ENCODE results near the gene FRMD4A.
A peak's percentile ranks its signal among the peaks of the same experiment; 100 is the strongest.
"Not testable (repeated sequence)": the region's sequence is repeated elsewhere in the genome, so short reads cannot be mapped to it uniquely, and the experiment has no call there.

FRMD4A gene

DNA sequence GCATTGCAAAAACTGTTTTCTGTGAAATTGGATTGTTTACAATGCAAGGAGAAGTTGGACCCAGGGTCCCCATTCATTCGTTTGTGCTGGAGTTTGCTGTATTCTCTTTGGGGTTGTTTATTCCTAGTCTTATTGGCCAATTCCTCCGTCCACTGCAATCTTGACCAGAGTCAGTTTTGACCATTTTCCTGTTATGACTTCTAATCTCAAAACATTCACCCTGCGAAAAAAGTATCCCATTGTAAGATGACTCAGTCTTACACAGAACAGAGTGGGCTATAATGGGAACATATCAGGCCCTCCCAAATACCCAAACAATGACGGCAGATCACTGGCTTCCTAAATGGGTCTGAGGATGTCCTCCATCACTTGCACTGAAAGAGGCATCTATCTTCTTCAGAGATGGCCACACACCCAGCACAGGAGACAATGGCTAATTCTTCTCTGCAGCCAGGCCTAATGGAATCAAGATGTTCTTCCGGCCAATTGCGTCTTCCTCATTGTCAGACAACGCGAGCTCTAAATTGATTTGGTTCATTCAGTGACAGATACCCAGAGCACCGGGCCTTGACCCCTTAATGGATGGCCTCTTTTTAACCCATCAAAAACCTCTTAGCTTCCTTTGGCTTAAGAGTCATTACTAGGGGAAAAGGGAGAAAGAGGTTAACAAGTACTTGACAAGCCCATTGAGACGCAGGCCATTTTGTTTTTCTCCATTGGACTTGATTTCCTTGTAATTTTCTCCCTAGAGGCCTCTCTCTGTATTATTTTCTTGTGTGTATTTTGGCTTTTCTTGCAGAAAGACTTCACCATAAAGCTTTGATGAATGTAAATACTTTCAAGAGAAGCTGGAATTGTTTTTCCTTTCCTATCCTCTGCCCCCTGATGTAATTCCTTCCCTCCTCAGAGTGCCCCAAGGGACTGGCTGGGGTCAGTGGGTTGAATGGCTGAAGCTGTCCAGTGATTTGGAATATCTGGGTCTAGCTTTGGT, 614.3 kb downstream of the FRMD4A start:
- H3K4me3 ChIP-seq (ENCODE audit: control insufficient read depth, low read depth, low read length) = no peak overlapping the region
- peak; percentile 99 for DNase-seq (ENCODE audit: low read depth)
- TF ChIP-seq, protein P1, sequence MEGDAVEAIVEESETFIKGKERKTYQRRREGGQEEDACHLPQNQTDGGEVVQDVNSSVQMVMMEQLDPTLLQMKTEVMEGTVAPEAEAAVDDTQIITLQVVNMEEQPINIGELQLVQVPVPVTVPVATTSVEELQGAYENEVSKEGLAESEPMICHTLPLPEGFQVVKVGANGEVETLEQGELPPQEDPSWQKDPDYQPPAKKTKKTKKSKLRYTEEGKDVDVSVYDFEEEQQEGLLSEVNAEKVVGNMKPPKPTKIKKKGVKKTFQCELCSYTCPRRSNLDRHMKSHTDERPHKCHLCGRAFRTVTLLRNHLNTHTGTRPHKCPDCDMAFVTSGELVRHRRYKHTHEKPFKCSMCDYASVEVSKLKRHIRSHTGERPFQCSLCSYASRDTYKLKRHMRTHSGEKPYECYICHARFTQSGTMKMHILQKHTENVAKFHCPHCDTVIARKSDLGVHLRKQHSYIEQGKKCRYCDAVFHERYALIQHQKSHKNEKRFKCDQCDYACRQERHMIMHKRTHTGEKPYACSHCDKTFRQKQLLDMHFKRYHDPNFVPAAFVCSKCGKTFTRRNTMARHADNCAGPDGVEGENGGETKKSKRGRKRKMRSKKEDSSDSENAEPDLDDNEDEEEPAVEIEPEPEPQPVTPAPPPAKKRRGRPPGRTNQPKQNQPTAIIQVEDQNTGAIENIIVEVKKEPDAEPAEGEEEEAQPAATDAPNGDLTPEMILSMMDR (conservative IDR thresholded peaks at IDR 0.05; ENCODE audit: control insufficient read depth, insufficient read depth, low read depth, low read length) = no peak

DNA sequence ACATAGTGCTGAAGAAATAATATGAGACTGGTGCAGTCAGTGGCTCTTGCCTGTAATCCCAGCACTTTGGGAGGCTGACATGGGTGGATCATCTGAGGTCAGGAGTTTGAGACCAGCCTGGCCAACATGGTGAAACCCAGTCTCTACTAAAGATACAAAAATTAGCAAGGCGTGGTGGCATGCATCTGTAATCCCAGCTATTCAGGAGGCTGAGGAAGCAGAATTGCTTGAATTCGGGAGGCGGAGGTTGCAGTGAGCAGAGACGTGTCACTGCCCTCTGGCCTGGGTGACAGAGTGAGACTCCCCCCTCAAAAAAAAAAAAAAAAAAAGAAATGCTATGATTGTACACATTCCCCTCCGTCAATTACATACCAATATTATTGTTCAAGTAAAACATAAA, 615.1 kb downstream of the FRMD4A start:
- not testable (repeated sequence) for H3K4me3 ChIP-seq (ENCODE audit: control insufficient read depth, low read depth, low read length); DNase-seq (ENCODE audit: low read depth)

GRCh38 chr10:13715100-13715499, 615.6 kb downstream of the FRMD4A start:
- DNase-seq (ENCODE audit: low read depth) = no peak
- no peak overlapping the region for H3K4me3 ChIP-seq (ENCODE audit: control insufficient read depth, low read depth, low read length)
- TF ChIP-seq, protein P1 (conservative IDR thresholded peaks at IDR 0.05; ENCODE audit: control insufficient read depth, insufficient read depth, low read depth, low read length) = no peak

GRCh38 chr10:13712837-13713581, 617.7 kb downstream of the FRMD4A start:
- DNase-seq (ENCODE audit: low read depth) = peak; percentile 99
- TF ChIP-seq, protein P1 (conservative IDR thresholded peaks at IDR 0.05; ENCODE audit: control insufficient read depth, insufficient read depth, low read depth, low read length) = no peak
- H3K4me3 ChIP-seq (ENCODE audit: control insufficient read depth, low read depth, low read length) = no peak overlapping the region

- H3K4me3 ChIP-seq (ENCODE audit: control insufficient read depth, low read depth, low read length) = no peak overlapping the region
- DNase-seq (ENCODE audit: low read depth) = no peak
- TF ChIP-seq, protein P1 (conservative IDR thresholded peaks at IDR 0.05; ENCODE audit: control insufficient read depth, insufficient read depth, low read depth, low read length) = no peak
Measured at GRCh38 chr10:13712476-13712836, 618.3 kb downstream of the FRMD4A start.

GRCh38 chr10:13711291-13711690, 619.4 kb downstream of the FRMD4A start:
- TF ChIP-seq, protein P1 (conservative IDR thresholded peaks at IDR 0.05; ENCODE audit: control insufficient read depth, insufficient read depth, low read depth, low read length) = no peak
- DNase-seq (ENCODE audit: low read depth) = no peak
- H3K4me3 ChIP-seq (ENCODE audit: control insufficient read depth, low read depth, low read length) = no peak overlapping the region
